Inferior parietal cortex (tissue), 1 donor: Measurements from ENCODE around the gene IGLON5.

Experiments
- DNase-seq: peaks from one replicate; pipeline ENCODE4 v3.0.0-alpha.2; 2016; ENCODE audit errors: extremely low spot score

IGLON5 gene

GRCh38 chr19:51364200-51365106, 53.0 kb downstream of the IGLON5 start:
- no peak for DNase-seq

- DNase-seq, result peak; percentile 42
These were observed 53.9 kb downstream of the IGLON5 start for GRCh38 chr19:51365211-51365964.

DNA sequence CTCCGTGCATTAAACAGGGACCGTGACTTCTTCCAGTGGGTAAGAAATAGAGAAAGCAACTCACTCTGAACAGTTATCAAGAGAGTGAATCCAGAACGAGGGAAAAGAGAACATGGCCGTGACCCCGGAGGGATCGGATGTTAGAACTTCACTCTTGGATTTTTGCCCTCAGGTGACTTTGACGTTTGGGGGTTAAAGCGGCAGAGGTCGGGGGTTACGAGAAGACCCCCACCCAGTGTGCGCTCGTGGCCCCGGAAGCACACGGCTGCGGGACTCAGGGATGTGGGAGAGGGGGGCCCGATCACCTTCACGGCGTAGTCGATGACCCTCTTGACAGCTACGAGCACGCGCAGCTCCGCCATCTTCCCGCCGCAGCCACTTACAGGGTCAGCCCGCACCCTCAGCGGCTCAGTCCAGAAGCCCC, 54.5 kb downstream of the IGLON5 start, which contains the start of gene ETFB:
ETFB (minus strand) TSS at position 424 of the 424 bp plus-strand sequence; CDS start at position 362, 62 bp downstream.
- no peak for DNase-seq

- DNase-seq, result peak; percentile 99
These were observed 55.2 kb downstream of the IGLON5 start for GRCh38 chr19:51366389-51367254.

DNA sequence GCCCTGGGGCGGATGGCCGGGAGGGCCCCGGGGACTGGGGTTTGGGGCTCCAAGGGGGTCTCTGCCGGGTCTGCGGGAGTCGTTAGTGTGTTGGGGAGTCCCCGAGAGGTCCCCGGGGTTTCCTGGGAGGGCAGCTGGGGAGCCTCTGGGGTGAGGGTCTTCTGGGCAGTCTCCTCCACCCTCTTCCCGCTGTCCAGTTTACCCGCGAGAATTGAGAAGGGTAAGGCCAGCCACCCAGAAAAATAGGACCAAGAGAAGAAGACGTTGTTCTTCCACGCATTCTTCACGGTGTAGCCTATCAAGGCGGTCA, 55.8 kb downstream of the IGLON5 start:
- DNase-seq, result no peak

GRCh38 chr19:51367565-51368365, 56.3 kb downstream of the IGLON5 start:
- peak; percentile 91 for DNase-seq

DNA sequence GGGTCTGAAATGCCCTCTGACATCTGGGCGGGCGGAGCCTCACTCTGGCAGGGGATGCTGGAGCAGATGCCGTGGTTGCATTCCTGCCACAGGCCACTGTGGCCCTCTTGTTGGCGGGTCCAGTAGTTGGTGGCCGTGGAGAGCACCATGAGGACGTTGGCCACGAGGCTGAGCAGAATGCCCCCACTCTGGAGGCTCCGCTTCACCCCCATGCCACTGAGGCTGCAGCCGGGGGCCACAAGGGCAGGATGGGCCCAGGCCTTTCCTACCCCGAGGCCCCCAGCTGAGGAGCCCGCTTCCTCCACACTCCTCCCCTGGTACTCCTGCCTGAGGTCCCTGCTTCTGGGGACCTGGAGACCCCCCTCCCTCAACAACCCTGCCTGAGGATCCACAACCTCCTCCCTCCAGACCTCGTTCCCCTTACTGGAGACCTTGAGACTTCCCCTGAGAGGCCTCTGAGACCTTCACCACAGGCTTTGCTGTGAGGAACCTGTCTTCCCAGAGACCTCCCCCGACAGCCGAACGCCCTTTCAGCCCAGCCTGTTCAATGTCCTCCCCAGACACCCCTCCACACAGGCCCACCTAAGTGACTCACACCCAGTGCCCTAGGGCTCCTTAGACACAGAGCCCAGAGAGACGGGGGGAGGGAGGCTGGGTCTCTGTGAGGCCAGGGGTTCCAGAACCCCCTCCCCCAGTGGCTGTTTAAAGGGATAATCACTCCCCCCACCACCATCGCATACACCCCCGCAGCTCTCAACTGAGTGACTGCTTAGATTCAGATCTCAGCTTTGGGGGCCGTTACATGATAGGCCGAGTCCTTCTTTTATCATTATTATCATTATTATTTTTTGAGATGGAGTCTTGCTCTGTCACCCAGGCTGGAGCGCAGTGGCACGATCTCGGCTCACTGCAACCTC, 57.2 kb downstream of the IGLON5 start, which contains the start of gene CLDND2:
CLDND2 (minus strand) TSS at position 638 of the 917 bp plus-strand sequence; CDS start at position 212, 426 bp downstream.
- DNase-seq, result no peak

DNA sequence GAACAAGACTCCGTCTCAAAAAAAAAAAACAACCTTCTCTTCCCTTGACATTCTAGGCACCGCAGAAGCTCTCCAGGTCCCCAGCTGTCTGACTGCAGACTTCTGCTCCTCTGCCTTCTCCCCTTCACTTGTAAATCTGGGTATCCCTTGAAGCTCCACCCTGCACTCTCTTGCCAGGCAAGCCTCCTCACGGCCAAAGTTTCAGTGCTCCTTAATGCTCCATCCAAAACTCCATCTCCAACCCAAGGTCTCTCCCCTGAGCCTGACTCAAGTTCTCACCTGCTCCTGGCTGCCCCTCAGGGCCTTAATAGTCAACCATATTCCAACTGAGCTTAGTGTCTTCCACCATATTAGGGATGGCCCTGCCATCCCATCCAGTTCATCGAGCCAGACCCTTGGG, 58.8 kb downstream of the IGLON5 start:
- no peak for DNase-seq

GRCh38 chr19:51371186-51371690, 59.8 kb downstream of the IGLON5 start:
- DNase-seq, result no peak

- no peak for DNase-seq
These were observed 60.7 kb downstream of the IGLON5 start for GRCh38 chr19:51372021-51372648.

- DNase-seq, result no peak
These were observed 61.4 kb downstream of the IGLON5 start, which contains the start of gene NKG7 for GRCh38 chr19:51372649-51373504. TSS of gene NKG7 (minus strand) at chr19:51372654. CDS start at chr19:51372535, 119 bp downstream.

DNA sequence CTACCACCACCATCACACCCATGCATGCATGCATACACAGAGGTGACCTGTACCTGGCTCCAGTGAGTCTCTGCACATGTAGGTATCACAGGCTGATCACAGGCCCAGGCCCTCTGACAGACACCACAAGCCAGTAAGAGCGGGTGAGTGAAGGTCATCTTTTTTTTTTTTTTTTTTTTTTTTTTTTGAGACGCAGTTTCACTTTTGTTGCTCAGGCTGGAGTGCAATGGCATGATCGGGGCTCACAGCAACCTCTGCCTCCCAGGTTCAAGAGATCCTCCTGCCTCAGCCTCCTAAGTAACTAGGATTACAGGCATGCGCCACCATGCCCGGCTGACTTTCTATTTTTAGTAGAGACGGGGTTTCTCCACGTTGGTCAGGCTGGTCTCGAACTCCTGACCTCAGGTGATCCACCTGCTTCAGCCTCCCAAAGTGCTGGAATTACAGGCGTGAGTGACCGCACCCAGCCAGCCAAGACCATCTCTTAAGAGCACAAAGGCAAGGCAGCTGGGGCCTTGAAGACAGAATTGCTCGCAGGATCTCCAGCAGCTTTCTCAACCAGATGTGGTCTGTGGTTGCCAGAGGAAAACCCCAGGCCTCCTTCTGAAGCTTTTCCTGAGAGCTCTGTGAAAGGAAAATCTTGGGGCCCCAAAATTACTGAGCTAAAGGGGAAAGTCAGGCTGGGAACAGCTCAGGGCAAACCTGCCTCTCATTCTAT, 64.2 kb downstream of the IGLON5 start:
- DNase-seq, result no peak

- DNase-seq, result no peak
These were observed 66.0 kb downstream of the IGLON5 start for GRCh38 chr19:51377422-51377821.

- no peak for DNase-seq
These were observed 68.9 kb downstream of the IGLON5 start for GRCh38 chr19:51380379-51380778.
